Midbrain (tissue), 1 donor: ENCODE results near the gene BAG1.

Experiments used
- DNase-seq: peaks from one replicate; lab custom pipeline; 2025; lab: John Stamatoyannopoulos, UW

Gene BAG1

GRCh38 chr9:33242609-33243134, 21.8 kb downstream of the BAG1 start:
- no peak for DNase-seq

GRCh38 chr9:33241298-33241697, 23.2 kb downstream of the BAG1 start:
- DNase-seq = no peak

- no peak for DNase-seq
These were observed 24.6 kb downstream of the BAG1 start, which contains the start of gene SPINK4 for GRCh38 chr9:33239921-33240320. Gene SPINK4, plus strand, starts transcription at chr9:33240167. Its CDS starts 42 bp downstream, at chr9:33240209.

- no peak for DNase-seq
These were observed 27.9 kb downstream of the BAG1 start for GRCh38 chr9:33236571-33236970.

- DNase-seq = no peak
These were observed 29.7 kb downstream of the BAG1 start for GRCh38 chr9:33234511-33235467.

- DNase-seq = no peak
These were observed 30.7 kb downstream of the BAG1 start for GRCh38 chr9:33233626-33234342.

- DNase-seq = no peak
These were observed 31.7 kb downstream of the BAG1 start for GRCh38 chr9:33232815-33233214.

GRCh38 chr9:33231623-33231942, 32.9 kb downstream of the BAG1 start:
- no peak for DNase-seq

- no peak for DNase-seq
These were observed 33.5 kb downstream of the BAG1 start for GRCh38 chr9:33230756-33231622.

GRCh38 chr9:33229359-33230114, 35.0 kb downstream of the BAG1 start:
- DNase-seq = no peak

GRCh38 chr9:33228606-33229005, 35.9 kb downstream of the BAG1 start:
- no peak for DNase-seq

GRCh38 chr9:33227741-33228140, 36.8 kb downstream of the BAG1 start:
- no peak for DNase-seq

- DNase-seq = no peak
These were observed 37.5 kb downstream of the BAG1 start for GRCh38 chr9:33227008-33227398.

- peak; percentile 76 for DNase-seq
These were observed 39.0 kb downstream of the BAG1 start for GRCh38 chr9:33225319-33226147.

GRCh38 chr9:33223696-33224095, 40.8 kb downstream of the BAG1 start:
- DNase-seq = no peak

- no peak for DNase-seq
These were observed 42.5 kb downstream of the BAG1 start for GRCh38 chr9:33222031-33222430.

GRCh38 chr9:33221568-33221884, 43.0 kb downstream of the BAG1 start:
- no peak for DNase-seq

GRCh38 chr9:33220681-33221567, 43.6 kb downstream of the BAG1 start:
- no peak for DNase-seq

GRCh38 chr9:33211695-33212393, 52.7 kb downstream of the BAG1 start:
- DNase-seq = no peak
